HG02973 (cell line): ENCODE measurements around the gene CD160.
"Not testable (repeated sequence)": the region's sequence is repeated elsewhere in the genome, so short reads cannot be mapped to it uniquely, and the experiment has no call there.

Source experiments
- ATAC-seq: cut with Tn5 transposase; IDR thresholded peaks from one replicate; pipeline ENCODE4 v1.9.1; 2021; ENCODE audit warnings: moderate library complexity; ENCODE audit not compliant: unreplicated experiment

The CD160 gene

DNA sequence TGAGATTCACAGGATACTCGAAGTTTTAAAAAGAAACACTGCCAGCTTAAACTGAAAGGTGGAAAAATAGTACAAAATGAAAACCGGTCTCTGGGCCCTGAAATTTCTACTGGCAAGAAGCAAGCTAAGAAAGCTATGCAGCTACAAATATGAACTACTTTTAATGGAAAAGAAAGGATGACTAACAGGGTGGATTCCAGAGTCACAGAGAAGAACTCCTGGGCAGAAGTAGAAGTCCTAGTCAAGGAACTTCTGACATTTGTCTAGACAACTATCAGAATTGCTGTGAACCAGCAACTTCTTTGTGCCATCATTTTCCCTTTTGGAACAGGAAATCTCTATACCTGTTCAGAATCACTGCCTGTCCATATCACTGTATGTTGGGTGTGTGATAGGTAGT lies 38.1 kb downstream of the CD160 start:
- ATAC-seq = no peak

DNA sequence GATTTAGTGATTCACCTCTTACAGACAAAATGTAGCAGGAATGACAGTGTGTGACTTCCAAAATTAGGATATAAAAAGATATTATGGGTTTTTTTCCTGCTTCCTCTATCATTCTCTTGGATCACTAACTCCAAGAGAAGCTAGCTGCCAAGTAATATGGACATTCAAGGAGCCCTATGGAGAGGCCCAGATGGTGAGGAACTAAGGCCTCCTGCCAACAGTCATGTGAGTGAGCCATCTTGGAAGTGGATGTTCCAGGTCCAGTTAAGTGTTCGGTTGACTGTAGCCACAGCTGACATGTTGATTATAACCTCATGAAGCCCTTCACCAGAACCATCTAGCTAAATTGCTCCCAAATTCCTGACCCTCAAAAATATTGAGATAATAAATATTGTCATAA lies 38.8 kb downstream of the CD160 start:
- ATAC-seq = no peak

- no peak for ATAC-seq
These were observed 39.3 kb downstream of the CD160 start for GRCh38 chr1:145758575-145758974.

DNA sequence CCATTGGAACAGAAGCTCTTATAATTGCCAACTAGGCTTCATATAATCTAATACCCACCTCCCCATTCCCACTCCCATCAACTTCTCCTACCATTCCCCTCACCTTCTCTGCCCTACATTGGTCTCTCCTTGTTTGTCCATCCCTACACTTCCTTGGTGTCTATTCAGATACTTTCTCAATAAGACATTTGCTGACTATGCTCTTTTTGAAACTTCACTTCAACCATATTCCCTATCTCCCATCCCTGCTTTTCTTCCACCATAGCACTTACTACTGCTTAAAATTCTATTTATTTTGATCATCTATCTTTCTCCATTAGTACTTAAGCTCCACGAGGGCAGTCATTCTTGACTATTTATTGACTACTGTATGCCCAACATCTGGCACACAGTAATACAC lies 40.4 kb downstream of the CD160 start:
- no peak for ATAC-seq

GRCh38 chr1:145760395-145760949 lies 41.2 kb downstream of the CD160 start:
- ATAC-seq = not testable (repeated sequence)

DNA sequence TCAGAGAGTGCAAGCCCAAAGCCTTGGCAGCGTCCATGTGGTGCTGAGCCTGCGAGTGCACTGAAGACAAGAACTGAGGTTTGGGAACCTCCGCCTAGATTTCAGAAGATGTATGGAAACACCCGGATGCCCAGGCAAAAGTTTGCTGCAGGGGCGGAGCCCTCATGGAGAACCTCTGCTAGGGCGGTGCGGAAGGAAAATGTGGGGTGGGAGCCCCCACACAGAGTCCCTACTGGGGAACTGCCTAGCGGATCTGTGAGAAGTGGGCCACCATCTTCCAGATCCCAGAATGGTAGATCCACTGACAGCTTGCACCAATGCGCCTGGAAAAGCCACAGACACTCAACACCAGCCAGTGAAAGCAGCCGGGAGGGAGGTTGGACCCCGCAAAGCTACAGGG lies 42.2 kb downstream of the CD160 start:
- ATAC-seq = not testable (repeated sequence)

DNA sequence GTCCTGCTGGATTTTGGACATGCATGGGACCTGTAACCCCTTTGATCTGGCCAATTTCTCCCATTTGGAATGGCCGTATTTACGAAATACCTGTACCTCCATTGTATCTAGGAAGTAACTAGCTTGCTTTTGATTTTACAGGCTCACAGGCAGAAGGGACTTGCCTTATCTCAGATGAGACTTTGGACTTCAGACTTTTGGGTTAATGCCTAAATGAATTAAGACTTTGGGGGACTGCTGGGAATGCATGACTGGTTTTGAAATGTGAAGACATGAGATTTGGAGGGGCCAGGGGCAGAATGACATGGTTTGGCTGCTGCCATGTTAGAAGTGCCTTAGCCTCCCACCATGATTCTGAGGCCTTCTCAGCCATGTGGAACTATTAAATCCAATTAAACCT lies 42.7 kb downstream of the CD160 start:
- not testable (repeated sequence) for ATAC-seq

- ATAC-seq = not testable (repeated sequence)
These were observed 45.1 kb downstream of the CD160 start for GRCh38 chr1:145764231-145764940.

GRCh38 chr1:145765127-145765526 lies 45.8 kb downstream of the CD160 start:
- ATAC-seq = not testable (repeated sequence)

GRCh38 chr1:145765585-145766360 lies 46.5 kb downstream of the CD160 start:
- ATAC-seq = not testable (repeated sequence)

- ATAC-seq = not testable (repeated sequence)
These were observed 47.6 kb downstream of the CD160 start for GRCh38 chr1:145766926-145767325.

- not testable (repeated sequence) for ATAC-seq
These were observed 48.7 kb downstream of the CD160 start for GRCh38 chr1:145768004-145768403.

- ATAC-seq = no peak
These were observed 51.8 kb downstream of the CD160 start for GRCh38 chr1:145771056-145771455.

DNA sequence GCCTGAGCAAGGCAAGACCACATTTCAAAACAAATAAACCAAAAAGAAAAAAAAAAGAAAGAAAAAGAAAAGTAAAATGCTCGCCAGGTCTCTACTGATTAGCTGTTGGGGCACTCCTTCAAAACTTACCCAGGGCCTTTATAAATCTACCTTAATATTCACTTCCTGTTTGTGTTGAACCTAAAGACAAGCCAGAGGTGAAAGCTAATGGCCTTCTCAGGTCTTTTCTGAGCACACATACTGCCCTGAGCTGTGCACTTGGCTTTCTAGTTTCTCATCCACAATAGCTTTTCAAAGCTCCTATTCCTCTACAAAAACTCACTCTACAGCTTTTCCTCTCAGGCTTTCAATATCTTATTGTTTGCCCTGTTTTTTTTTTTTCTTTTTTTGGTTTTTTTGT lies 54.1 kb downstream of the CD160 start:
- no peak for ATAC-seq

DNA sequence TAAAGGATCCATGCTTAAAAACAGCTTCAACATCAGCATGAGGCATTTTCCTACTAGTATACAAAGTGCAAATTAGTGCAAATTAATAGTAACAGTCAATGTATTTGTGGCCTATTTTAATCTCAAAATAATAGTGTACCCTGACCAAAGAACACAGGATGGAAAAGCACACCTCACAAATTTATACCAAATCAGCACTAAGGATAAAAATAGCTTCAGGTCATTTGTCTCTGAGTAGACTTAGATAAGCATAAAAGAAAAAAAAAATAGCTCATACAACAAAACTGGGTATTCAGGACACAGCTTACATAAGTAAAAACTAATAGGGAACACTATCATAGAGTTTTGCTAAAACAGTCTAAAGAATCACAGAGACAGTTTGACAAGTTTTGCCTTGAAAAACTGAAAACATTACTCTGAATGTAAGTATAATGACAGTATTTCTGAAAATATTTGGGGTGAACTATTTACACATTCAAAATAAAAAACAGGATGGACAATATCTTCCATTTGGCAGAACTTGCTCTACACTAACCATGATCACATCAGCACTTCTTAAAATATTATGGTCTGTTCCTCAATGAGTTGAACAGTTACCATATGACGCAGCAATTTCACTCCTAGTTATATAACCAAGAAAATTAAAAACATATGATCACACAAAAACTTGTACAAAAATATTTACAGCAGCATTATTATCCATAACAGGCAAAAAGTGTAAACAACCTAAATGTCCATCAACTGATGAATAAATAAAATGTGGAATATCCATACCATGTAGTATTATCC lies 58.3 kb downstream of the CD160 start:
- no peak for ATAC-seq

DNA sequence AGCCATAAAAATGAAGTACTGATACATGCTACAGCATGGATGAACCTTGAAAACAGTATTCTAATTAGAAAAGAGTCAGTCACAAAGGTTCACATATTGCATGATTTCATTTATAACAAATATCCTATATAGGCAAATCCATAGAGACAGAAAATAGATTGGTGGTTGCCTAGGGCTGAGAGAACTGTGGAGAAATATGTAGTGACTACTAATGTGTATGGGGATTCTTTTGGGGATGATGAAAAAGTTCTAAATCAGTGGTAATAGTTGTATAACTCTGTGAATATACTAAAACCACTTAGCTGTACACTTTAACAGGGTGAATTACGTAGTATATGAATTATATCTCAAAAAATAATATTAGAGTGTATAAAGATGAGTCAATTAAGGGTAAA lies 58.8 kb downstream of the CD160 start:
- no peak for ATAC-seq

GRCh38 chr1:145782272-145783099 lies 63.2 kb downstream of the CD160 start:
- no peak for ATAC-seq

- no peak for ATAC-seq
These were observed 65.1 kb downstream of the CD160 start for GRCh38 chr1:145784409-145784808.

- ATAC-seq = no peak
These were observed 66.2 kb downstream of the CD160 start for GRCh38 chr1:145785547-145785946.

- ATAC-seq = no peak
These were observed 67.0 kb downstream of the CD160 start for GRCh38 chr1:145786271-145786670.
